GM18498 (cell line): ENCODE results near the gene ADAM23.
"Not testable (repeated sequence)": the region's sequence is repeated elsewhere in the genome, so short reads cannot be mapped to it uniquely, and the experiment has no call there.

ENCODE experiments used
- ATAC-seq: cut with Tn5 transposase; IDR thresholded peaks from one replicate; pipeline ENCODE4 v1.9.1; 2021; ENCODE audit warnings: mild to moderate bottlenecking, moderate library complexity; ENCODE audit not compliant: unreplicated experiment

Gene ADAM23, protein sequence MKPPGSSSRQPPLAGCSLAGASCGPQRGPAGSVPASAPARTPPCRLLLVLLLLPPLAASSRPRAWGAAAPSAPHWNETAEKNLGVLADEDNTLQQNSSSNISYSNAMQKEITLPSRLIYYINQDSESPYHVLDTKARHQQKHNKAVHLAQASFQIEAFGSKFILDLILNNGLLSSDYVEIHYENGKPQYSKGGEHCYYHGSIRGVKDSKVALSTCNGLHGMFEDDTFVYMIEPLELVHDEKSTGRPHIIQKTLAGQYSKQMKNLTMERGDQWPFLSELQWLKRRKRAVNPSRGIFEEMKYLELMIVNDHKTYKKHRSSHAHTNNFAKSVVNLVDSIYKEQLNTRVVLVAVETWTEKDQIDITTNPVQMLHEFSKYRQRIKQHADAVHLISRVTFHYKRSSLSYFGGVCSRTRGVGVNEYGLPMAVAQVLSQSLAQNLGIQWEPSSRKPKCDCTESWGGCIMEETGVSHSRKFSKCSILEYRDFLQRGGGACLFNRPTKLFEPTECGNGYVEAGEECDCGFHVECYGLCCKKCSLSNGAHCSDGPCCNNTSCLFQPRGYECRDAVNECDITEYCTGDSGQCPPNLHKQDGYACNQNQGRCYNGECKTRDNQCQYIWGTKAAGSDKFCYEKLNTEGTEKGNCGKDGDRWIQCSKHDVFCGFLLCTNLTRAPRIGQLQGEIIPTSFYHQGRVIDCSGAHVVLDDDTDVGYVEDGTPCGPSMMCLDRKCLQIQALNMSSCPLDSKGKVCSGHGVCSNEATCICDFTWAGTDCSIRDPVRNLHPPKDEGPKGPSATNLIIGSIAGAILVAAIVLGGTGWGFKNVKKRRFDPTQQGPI

DNA sequence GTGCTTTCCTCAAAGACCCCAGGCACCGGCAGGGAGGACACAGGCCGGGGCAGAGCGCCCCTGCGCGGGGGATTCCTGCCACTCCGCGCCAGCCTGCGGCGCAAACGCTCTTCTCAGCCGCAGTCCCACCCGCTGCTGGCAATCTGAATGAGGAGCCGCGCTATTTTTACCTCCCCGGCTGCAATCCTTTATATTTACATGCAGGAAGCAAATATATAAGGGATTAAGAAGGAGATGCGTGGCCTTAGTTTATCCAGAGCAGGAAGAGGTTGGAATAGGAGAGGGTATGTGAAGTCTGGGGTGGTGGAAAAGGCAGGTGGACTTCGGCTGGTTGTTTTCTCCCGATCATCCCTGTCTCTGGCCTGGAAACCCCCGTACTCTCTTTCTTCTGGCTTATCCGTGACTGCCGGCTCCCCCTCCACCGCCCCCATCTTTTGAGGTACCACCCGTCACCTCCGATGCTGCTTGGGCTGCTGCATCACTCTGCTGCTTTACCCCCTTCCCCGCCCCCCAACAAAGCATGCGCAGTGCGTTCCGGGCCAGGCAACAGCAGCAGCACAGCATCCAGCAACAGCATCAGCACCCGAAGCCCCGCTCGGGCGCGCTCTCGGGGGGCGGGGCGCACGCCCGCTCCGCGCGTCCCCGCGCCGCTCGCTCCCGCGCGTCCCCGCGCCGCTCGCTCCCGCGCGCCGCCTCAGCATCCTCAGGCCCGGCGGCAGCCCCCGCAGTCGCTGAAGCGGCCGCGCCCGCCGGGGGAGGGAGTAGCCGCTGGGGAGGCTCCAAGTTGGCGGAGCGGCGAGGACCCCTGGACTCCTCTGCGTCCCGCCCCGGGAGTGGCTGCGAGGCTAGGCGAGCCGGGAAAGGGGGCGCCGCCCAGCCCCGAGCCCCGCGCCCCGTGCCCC is at the start of gene ADAM23:
TSS of gene ADAM23 (plus strand) at position 700 of the 902 bp plus-strand sequence. CDS start 335 bp downstream, outside the sequence.
- ATAC-seq: peak; percentile 55

DNA sequence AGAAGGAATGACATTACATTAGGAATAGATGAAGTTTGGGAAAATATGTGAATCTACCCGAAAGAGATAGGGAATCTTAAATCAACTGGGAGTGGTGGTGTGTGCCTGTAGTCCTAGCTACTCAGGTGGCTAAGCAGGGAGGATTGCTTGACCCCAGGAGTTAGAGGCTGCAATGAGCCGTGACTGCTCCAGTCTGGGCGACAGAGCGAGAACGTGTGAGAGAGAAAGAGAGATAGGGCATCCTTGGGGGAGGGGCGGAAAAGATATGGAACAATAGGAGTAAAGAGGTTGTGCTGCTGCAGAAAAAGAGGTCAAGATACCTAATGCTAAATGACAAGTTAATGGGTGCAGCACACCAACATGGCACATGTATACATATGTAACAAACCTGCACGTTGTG is 47.1 kb upstream of the ADAM23 start:
- no peak for ATAC-seq

DNA sequence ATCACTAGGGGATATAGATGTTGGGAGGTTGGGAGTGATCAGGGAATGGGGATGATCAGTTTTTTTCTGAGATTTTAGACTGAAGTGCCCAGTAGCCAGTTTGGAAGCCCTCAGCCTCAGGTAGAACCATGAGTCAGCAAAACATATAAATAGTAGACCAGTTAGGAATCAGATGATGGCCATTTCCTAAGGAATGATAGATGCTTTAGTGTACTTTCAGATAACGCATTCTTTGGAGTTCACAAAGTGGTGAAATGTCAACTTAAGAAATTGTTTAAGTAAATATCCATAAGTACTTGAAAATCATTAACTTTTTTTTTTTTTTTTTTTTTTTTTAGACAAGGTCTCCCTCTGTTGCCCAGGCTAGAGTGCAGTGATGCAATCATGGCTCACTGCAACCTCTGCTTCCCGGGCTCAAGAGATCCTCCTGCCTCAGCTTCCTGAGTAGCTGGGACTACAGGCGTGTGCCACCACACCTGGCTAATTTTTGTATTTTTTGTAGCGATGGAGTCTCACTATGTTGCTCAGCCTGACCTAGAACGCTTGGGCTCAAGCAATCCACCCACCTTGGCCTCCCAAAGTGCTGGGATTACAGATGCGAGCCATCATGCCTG is 40.3 kb upstream of the ADAM23 start:
- not testable (repeated sequence) for ATAC-seq

DNA sequence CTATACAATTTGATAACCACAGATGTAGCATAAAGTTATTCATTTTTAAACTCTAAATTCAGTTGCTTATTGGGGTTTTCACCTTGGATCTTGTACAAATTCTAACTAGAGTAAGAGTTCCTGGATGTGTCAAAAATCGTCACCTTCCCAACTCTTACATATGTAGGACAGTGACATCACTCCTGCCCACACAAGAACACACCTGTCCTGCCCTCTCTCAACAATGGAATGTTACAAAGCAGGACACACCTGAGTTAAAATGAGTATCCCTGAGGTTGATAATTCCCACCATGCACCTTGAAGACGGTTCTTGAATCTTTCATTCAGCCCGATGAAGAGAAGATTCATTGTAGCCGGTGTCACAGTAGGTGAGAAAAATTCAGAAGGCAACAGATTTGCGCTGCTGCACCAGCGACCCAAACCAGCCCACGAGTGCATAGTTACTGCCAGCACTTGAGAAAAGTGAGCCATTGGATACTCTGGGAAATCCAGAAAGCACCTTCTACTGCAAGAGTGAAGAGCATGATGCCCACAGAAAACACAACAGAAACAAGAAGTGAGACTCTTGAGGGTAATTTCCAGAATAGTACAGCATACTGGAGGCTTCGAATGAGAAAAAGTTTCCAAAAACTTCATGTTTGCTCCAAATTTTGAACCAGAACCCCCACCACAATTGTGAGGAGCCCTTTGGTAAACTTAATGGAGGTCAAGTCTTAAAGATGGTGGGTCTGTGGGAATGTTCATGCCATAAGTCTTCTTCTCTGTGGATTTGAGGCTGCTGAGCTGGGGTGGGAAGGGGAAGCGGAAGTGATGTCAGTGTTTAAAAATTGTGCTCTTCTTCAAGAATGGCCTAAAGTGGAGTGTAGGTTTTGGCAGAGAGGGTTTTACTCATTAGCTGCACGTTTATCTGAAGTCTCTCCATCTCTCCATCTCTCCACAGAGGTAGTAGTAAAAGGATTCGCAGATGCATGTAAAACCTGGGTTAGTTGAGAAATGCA is 34.7 kb upstream of the ADAM23 start:
- peak; percentile 83 for ATAC-seq

DNA sequence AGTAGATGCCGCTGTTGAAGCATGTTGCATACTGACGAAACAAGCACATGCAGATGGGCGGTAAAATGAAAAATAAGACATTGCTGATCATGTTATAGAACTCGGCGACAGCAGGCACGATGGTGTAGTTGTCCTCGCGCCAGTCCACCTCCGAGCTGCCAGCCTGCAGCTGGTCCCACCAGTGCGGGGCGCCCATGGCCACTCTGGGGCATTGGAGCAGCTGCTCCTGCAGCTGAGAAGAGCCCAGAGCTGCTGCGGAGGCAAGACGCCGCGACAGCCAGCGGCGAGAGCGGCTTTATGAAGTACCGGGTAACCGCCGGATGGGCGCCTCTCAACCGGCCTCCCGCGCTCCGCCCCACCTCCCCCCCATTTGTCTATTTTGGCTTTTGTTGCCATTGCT is 32.6 kb upstream of the ADAM23 start:
- no peak for ATAC-seq

DNA sequence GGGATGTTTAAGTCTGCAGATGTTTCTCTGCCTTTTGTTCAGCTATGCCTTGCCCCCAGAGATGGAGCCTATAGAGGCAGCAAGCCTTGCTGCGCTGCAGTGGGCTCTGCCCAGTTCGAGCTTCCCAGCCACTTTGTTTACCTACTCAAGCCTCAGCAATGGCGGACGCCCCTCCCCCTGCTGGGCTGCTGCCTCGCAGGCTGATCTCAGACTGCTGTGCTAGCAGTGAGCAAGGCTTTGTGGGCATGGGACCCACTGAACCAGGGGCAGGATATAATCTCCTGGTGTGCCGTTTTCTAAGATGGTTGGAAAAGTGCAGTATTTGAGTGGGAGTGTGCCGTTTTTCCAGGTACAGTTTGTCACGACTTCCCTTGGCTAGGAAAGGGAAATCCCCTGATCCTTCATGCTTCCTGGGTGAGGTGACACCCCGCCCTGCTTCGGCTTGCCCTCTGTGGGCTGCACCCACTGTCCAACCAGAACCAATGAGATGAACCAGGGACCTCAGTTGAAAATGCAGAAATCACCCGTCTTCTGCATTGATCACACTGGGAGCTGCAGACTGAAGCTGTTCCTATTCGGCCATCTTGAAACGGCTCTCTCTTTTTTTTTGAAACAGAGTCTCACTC is 27.6 kb upstream of the ADAM23 start:
- no peak for ATAC-seq

DNA sequence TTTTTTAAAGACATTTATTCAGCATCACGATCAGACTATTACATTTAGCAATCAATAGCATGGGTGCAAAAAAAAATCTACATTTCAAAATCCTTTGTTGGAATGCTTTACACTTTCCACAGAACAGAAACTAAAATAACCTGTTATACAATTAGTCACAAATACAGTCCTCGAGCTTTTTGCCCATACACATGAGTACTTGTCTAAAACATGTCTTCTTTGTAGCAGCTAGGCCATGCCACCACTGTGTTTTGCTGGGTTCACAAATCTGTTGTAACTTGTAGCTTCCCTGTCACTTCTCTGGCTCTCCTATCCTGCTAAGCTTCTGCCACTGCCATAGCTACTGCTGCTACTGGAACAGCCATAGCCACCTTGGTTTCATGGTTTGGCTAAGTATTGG is 24.4 kb upstream of the ADAM23 start:
- no peak for ATAC-seq

DNA sequence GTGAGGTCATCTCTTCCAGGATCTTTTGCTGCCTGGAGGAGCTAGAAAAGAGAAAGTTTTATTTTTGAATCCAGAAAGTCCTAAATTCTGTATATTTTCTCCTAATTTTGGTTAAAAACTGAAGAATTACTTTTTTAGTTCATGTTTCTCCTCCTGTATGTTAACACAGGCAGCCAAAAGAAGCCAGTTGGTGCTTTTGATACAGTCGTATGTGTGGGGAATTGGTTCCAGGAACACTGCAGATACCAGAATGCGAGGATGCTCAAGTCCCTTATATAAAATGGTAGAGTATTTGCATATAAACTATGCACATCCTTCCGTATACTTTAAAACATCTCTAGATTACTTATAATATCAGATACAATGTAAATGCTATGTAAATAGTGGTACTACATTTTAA is 22.6 kb upstream of the ADAM23 start:
- ATAC-seq: no peak

DNA sequence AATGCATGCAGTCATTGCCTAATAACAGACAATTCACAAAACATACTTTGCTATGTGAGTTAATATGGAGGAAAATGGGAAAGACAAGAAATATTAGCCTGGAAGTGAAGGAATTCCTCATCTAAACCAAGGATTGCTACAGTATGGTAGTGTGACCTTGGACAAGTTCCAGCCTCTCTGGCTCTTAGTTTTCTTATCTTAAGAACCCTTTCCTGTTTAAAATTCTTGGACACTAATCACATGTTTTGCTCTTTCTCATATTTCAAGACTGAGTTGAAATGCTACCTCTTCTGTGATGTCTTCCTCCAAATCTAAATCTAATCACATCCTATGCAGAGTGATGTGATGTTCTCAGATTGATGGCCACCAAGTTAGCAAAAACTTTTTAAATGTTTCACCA is 20.8 kb upstream of the ADAM23 start:
- ATAC-seq: no peak

DNA sequence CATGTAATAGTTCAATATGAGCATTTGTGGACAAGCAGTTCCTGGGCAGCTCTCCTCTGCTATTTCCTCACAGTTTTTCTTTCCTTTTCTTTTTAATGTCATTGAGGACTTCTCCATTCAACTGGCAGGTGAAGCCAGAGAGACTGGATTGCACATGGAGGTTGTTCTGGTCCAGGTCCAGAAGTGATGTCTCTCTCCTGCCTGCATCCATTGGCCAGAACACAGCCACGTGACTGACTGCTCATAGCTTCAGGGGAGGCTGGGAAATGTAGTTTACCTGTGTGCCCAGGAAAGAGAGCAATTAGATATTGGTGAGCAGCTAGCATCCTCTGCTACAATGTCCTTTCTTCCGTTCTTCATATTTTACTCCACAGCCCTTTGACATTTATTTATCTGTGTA is 20.2 kb upstream of the ADAM23 start:
- no peak for ATAC-seq

DNA sequence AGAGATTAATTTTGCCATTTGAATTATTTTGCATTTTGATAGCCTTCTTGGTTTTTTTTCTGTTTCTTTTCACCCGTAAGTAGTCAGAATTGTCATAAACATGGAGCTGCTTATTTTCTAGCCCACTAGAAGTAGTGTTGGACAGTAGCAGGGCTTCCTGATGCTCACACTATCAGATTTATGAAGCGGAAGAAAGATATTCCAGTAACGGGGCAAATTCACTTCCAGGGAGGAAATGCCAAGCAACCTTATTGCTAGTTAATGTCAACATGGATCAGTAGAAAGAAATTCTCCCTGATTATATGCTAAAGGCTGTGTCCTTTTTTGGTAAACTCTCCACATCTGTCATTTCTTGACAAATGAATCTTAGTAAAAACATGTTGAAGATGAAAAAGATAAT is 19.2 kb upstream of the ADAM23 start:
- no peak for ATAC-seq

DNA sequence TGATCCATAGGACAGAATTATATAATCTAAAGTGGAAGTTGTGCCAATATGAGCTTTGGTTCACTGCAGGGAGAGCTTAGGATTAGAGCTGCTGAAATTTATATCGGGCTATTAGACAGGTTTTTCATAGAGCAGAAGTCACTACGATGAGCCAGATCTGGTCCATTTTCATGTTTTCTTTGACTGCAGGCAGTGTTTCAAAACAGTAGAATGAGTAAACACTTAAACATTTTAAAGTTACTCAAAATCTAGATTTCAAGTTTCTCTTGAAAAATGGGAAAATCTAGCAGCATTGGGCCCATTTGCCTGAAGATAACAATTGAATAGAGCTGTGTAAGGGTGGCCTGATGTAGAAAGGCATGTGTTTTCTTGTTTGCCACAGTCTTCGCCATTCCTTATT is 14.5 kb upstream of the ADAM23 start:
- ATAC-seq: no peak

DNA sequence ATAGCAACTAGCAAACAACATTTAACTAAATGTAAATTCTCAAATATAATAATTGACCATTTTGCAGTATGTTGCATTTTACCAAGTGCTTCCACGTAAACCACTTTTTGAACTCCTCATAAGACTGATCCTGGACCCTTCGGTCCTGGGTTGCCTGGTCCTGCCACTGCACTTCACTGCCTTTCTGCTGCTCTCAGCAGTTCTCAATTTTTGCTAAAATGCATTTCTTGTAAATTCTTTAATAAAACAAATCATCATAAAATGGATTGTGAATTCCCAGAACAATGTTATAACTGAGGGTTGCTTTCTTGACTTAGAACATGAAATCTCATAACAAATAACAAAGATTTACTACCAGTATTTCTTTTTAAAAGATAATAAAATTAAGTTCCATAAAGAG is 12.9 kb upstream of the ADAM23 start:
- no peak for ATAC-seq

DNA sequence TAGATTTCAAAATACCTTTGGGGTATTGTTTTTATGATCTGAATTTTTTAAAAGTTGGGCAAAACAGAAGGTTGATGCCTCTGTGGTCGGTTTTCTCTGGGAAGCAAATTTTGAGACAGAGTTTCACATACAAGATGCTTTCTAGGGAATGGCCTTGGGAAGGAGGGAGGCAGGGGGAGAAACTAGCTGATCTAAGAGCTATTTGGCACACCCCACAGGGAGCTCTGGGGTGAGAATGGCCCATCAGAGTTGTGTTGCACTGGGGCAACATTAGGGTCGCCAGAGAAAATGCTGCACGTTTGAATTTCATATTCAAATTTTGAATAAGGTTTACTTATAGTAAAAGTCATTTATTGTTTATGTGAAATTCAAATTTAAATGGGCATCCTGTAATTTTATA is 11.9 kb upstream of the ADAM23 start:
- no peak for ATAC-seq

DNA sequence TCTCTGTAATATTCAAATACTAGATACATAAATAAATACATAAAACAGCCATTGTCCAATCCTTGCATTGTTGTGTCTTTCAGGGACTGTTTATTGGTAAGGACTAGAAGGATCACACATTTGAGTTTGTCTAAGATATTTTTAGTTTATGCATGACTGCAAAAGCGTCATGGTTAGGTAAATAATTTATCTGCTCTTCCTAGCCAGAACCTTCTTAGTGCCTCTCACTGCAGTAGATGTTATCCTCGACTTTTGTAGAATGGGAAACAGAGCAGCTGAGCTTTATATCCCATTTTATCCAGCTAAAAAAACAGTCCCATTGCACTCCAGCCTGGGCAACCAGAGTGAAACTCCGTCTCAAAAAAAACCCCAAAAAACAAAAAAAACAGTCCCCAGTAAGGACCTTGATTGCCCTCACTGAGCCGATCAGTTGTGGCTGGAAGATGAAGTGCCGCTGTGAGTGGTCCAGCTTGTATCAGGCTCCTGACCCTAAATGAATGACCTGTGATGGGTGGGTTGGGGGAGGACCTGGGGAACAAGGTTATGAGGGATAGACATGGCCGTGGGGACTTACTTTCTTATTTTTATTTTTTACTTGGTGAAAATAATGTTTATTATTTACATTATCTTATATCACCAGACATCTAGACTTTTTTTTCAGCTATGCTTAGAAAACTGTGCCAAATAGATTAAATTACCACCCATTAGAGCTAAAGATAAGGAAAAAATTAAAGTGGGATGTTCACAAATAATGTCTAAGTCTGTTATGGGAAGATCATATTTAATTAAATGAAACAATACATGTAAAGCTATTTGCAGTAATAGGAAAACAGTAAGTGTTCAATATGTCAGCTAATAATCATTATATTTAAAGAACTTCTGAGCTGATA is 10.9 kb upstream of the ADAM23 start:
- ATAC-seq: no peak

DNA sequence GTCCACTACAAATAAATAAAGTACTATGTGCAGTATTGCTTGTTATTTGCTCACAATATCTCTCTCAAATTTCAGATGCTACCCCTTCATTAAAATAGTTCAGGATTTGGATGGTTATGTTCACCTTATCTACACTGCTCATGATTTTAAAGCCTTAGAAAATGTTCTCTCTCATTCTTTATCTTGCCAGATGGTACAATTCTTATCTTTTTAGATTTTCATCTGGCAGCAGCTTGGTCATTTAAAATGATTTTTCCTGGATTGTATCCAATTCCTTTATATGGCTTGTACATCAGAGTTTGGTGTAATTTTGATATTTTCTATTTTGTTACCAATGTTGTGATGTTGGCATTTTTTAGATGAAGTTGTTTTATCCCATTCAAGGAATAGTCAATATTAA is 10.1 kb upstream of the ADAM23 start:
- no peak for ATAC-seq

DNA sequence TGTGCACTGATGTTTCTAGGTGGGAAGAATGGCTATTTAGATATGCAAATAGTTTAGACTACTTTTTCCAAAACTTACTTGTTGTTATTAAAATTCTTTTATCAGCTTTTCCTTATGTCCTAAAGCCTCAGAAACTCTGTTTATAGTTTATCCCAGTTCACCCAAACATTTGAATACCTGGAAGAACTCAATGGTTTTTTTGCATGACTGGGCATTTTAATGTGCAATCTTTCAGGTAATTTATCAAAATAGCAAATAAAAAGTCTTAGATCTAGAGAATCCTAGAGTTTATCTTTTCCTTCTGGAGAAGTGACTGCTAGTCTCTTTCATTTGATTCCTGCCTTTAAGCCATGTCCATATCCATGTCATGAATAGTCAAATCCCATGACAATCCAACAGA is 9.6 kb upstream of the ADAM23 start:
- ATAC-seq: no peak

DNA sequence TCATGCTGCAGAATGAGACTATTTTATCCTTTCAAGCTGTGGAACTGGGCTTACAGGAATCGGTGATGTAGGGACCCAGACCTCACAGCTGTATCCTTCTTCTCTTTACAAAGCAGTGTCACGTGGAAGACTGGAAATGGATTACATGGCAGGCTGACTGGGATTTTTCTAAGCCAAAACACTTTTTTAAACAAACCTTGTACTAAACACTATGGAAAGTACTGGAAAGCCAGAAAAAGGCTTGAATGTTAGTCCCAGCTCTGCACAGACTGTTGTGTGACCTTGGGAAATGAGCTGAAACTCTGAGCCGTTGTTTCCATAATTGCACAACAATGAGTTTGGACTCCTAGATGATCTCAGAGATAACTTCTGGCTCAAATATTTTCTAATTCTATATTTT is 7.6 kb upstream of the ADAM23 start:
- no peak for ATAC-seq
